Ovary (tissue), 3 donors: ENCODE data around the gene ZNF148.

Source experiments
- EP300 ChIP-seq: sonication (generic); formaldehyde crosslinking; IDR thresholded peaks from one replicate; pipeline ENCODE4 v1.6.1; 2017; ENCODE audit warnings: antibody characterized with exemption
- POLR2A ChIP-seq: fragments of 450-650 bp; IDR thresholded peaks from one replicate; pipeline ENCODE4 v1.6.1; 2017; ENCODE audit warnings: antibody characterized with exemption, mild to moderate bottlenecking, moderate library complexity
- TF ChIP-seq, protein P1 (sequence below), 3 donors: fragments of 450-650 bp in 2 of 3; fragments of 200-600 bp in 1 of 3; IDR thresholded peaks; one replicate each; pipeline versions ENCODE4 v1.5.1 to v1.8.0; 2016 to 2022; ENCODE audit warnings: antibody characterized with exemption in 3 of 3, mild to moderate bottlenecking in 1 of 3
- donor health status: DM: no; HTN: no; CAD: no.

- TF ChIP-seq, protein P1, sequence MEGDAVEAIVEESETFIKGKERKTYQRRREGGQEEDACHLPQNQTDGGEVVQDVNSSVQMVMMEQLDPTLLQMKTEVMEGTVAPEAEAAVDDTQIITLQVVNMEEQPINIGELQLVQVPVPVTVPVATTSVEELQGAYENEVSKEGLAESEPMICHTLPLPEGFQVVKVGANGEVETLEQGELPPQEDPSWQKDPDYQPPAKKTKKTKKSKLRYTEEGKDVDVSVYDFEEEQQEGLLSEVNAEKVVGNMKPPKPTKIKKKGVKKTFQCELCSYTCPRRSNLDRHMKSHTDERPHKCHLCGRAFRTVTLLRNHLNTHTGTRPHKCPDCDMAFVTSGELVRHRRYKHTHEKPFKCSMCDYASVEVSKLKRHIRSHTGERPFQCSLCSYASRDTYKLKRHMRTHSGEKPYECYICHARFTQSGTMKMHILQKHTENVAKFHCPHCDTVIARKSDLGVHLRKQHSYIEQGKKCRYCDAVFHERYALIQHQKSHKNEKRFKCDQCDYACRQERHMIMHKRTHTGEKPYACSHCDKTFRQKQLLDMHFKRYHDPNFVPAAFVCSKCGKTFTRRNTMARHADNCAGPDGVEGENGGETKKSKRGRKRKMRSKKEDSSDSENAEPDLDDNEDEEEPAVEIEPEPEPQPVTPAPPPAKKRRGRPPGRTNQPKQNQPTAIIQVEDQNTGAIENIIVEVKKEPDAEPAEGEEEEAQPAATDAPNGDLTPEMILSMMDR (IDR thresholded peaks at IDR 0.05): no peak
- TF ChIP-seq EP300: no peak
- TF ChIP-seq POLR2A: no peak
Observed at GRCh38 chr3:125200731-125201139, 174.4 kb downstream of the ZNF148 start.
